Measurements from ENCODE around the gene CILP.

DNA sequence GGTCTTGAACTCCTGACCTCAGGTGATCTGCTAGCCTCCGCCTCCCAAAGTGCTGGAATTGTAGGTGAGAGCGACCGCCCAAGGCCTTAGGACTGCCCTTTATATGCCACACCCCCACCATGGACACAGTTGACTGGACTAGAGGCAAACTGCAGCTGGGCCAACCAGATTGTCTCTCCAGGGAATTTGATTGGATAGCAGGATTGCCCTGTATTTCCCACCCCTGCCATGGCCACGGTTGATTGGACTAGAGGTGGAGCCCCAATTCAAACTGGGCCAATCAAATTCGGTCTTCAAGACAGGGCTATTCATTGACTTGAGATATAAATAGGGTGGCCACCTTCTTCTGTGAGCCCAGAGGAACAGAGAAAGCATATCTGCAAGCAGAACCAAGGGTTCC lies 19.3 kb downstream of the CILP start:
- TF ChIP-seq CTCF (IDR thresholded peaks at IDR 0.05) (no peak), POLR2AphosphoS5 (IDR thresholded peaks at IDR 0.05; ENCODE audit: low read depth, low read length) (no peak)
- TF ChIP-seq, protein P1, sequence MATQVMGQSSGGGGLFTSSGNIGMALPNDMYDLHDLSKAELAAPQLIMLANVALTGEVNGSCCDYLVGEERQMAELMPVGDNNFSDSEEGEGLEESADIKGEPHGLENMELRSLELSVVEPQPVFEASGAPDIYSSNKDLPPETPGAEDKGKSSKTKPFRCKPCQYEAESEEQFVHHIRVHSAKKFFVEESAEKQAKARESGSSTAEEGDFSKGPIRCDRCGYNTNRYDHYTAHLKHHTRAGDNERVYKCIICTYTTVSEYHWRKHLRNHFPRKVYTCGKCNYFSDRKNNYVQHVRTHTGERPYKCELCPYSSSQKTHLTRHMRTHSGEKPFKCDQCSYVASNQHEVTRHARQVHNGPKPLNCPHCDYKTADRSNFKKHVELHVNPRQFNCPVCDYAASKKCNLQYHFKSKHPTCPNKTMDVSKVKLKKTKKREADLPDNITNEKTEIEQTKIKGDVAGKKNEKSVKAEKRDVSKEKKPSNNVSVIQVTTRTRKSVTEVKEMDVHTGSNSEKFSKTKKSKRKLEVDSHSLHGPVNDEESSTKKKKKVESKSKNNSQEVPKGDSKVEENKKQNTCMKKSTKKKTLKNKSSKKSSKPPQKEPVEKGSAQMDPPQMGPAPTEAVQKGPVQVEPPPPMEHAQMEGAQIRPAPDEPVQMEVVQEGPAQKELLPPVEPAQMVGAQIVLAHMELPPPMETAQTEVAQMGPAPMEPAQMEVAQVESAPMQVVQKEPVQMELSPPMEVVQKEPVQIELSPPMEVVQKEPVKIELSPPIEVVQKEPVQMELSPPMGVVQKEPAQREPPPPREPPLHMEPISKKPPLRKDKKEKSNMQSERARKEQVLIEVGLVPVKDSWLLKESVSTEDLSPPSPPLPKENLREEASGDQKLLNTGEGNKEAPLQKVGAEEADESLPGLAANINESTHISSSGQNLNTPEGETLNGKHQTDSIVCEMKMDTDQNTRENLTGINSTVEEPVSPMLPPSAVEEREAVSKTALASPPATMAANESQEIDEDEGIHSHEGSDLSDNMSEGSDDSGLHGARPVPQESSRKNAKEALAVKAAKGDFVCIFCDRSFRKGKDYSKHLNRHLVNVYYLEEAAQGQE (IDR thresholded peaks at IDR 0.05; ENCODE audit: insufficient read depth in 1 of 2, low read depth in 2 of 2, low read length in 1 of 2): no peak
